Stimulated activated CD8-positive, alpha-beta memory T cell treated with anti-CD3 and anti-CD28 coated beads, Interleukin-15, amount 100 ng/mL, for 48 hours (primary cell): ENCODE results near the gene MYH14.
"Not testable (repeated sequence)": the region's sequence is repeated elsewhere in the genome, so short reads cannot be mapped to it uniquely, and the experiment has no call there.

ENCODE experiments used
- DNase-seq, 2 donors: peaks; one replicate each; pipeline ENCODE4 v3.0.0-alpha.2; 2020; ENCODE audit warnings: low read depth in 2 of 2

Gene MYH14

GRCh38 chr19:50318438-50318837 is 115.0 kb downstream of the MYH14 start:
- DNase-seq = no peak

- DNase-seq = no peak
These were observed 115.7 kb downstream of the MYH14 start for GRCh38 chr19:50319156-50319555.

GRCh38 chr19:50320051-50320450 is 116.6 kb downstream of the MYH14 start:
- DNase-seq = no peak

- no peak for DNase-seq
These were observed 117.2 kb downstream of the MYH14 start for GRCh38 chr19:50320596-50320995.

- DNase-seq = no peak
These were observed 118.4 kb downstream of the MYH14 start for GRCh38 chr19:50321831-50322230.

- no peak for DNase-seq
These were observed 118.8 kb downstream of the MYH14 start for GRCh38 chr19:50322234-50322633.

GRCh38 chr19:50322931-50323781 is 119.7 kb downstream of the MYH14 start:
- DNase-seq = no peak

- DNase-seq = no peak
These were observed 120.3 kb downstream of the MYH14 start for GRCh38 chr19:50323782-50324133.

GRCh38 chr19:50324331-50324730 is 120.9 kb downstream of the MYH14 start:
- DNase-seq = no peak

GRCh38 chr19:50325310-50326100 is 122.1 kb downstream of the MYH14 start:
- DNase-seq = peak; percentile 69 to 78

- no peak for DNase-seq
These were observed 122.8 kb downstream of the MYH14 start for GRCh38 chr19:50326101-50326664.

GRCh38 chr19:50327013-50327412 is 123.6 kb downstream of the MYH14 start:
- no peak for DNase-seq

GRCh38 chr19:50327461-50328223 is 124.2 kb downstream of the MYH14 start:
- DNase-seq = no peak

GRCh38 chr19:50328224-50328872 is 124.9 kb downstream of the MYH14 start:
- DNase-seq = no peak

GRCh38 chr19:50328873-50329145 is 125.4 kb downstream of the MYH14 start:
- no peak for DNase-seq

- DNase-seq = peak; percentile 82 to 98
These were observed 125.9 kb downstream of the MYH14 start, which contains the start of gene KCNC3 for GRCh38 chr19:50329146-50329925. KCNC3 (minus strand) TSS chr19:50329377; CDS start chr19:50329082, 295 bp downstream.

GRCh38 chr19:50329926-50330294 is 126.5 kb downstream of the MYH14 start:
- not testable (repeated sequence) for DNase-seq

GRCh38 chr19:50330365-50331078 is 127.1 kb downstream of the MYH14 start:
- DNase-seq = peak; percentile 81 to 88

- DNase-seq = no peak
These were observed 128.0 kb downstream of the MYH14 start for GRCh38 chr19:50331221-50331993.

- DNase-seq = no peak
These were observed 128.5 kb downstream of the MYH14 start for GRCh38 chr19:50331994-50332243.
